ENCODE measurements around the gene WFDC1. TPM values are rescaled to one million over a fixed set of nuclear protein-coding genes. Genes with fewer than 3 reads are reported as not detected.

Gene WFDC1
- total RNA-seq, 1 donor from 2014 or later = 1.6 TPM

DNA sequence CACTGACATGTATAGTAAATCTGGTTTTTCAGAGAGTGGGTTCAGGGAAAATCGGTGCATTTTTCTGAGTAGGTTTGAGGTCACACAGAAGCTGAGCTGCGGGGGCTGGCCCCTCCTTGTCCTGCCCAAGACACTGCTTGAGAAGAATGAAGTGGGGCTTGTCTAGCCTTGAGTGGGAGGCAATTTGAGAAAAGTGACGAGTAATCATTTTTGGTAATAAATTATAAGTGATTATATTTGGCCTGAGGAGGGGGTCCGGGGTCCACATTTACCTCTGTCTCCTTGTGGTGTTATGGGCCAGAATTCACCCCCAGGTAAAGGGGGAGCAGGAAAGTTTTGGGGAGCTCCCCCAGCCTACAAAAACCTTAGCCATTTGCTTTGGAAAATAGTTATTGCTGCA, 28.1 kb downstream of the WFDC1 start:
- H3K27ac ChIP-seq (ENCODE audit: low read depth, low read length) = no peak overlapping the region
- no peaks in the 10 kb centered on the region for H3K36me3 ChIP-seq (ENCODE audit: control insufficient read depth in 3 of 3, insufficient read depth in 3 of 3, low read length in 3 of 3)
- no peaks in the 10 kb centered on the region for H3K4me1 ChIP-seq (ENCODE audit: control insufficient read depth in 3 of 3, insufficient read depth in 3 of 3, low read length in 3 of 3)
- H3K27me3 ChIP-seq (ENCODE audit: control insufficient read depth in 3 of 3, insufficient read depth in 3 of 3, low read length in 3 of 3) = peaks cover 5 to 19% (median 16%) of the 10 kb centered on the region in 3 donors
- H3K9ac ChIP-seq (ENCODE audit: low read depth in 1 of 3, low read length in 3 of 3) = no peak overlapping the region
- H3K9me3 ChIP-seq (ENCODE audit: control insufficient read depth in 3 of 3, low read length in 3 of 3) = peaks cover 0 to 2% (median 2%) of the 10 kb centered on the region in 3 donors
- H3K4me3 ChIP-seq (ENCODE audit: low read length in 3 of 3) = no peak overlapping the region

GRCh38 chr16:84323606-84324005, 28.9 kb downstream of the WFDC1 start:
- Histone ChIP-seq H3K9ac (ENCODE audit: low read depth in 1 of 3, low read length in 3 of 3) (no peak overlapping the region), H3K36me3 (ENCODE audit: control insufficient read depth in 3 of 3, insufficient read depth in 3 of 3, low read length in 3 of 3) (no peaks in the 10 kb centered on the region), H3K27me3 (ENCODE audit: control insufficient read depth in 3 of 3, insufficient read depth in 3 of 3, low read length in 3 of 3) (peaks cover 5 to 18% (median 16%) of the 10 kb centered on the region in 3 donors), H3K27ac (ENCODE audit: low read depth, low read length) (no peak overlapping the region), H3K9me3 (ENCODE audit: control insufficient read depth in 3 of 3, low read length in 3 of 3) (peaks cover 0 to 2% (median 0%) of the 10 kb centered on the region in 3 donors), H3K4me3 (ENCODE audit: low read length in 3 of 3) (no peak overlapping the region), H3K4me1 (ENCODE audit: control insufficient read depth in 3 of 3, insufficient read depth in 3 of 3, low read length in 3 of 3) (no peaks in the 10 kb centered on the region)

GRCh38 chr16:84324434-84325262, 30.0 kb downstream of the WFDC1 start:
- Histone ChIP-seq H3K27ac (ENCODE audit: low read depth, low read length) (no peak overlapping the region), H3K4me1 (ENCODE audit: control insufficient read depth in 3 of 3, insufficient read depth in 3 of 3, low read length in 3 of 3) (no peaks in the 10 kb centered on the region), H3K4me3 (ENCODE audit: low read length in 3 of 3) (no peak overlapping the region), H3K9ac (ENCODE audit: low read depth in 1 of 3, low read length in 3 of 3) (no peak overlapping the region), H3K36me3 (ENCODE audit: control insufficient read depth in 3 of 3, insufficient read depth in 3 of 3, low read length in 3 of 3) (no peaks in the 10 kb centered on the region), H3K9me3 (ENCODE audit: control insufficient read depth in 3 of 3, low read length in 3 of 3) (no peaks in the 10 kb centered on the region), H3K27me3 (ENCODE audit: control insufficient read depth in 3 of 3, insufficient read depth in 3 of 3, low read length in 3 of 3) (peaks cover 5 to 15% (median 13%) of the 10 kb centered on the region in 3 donors)

DNA sequence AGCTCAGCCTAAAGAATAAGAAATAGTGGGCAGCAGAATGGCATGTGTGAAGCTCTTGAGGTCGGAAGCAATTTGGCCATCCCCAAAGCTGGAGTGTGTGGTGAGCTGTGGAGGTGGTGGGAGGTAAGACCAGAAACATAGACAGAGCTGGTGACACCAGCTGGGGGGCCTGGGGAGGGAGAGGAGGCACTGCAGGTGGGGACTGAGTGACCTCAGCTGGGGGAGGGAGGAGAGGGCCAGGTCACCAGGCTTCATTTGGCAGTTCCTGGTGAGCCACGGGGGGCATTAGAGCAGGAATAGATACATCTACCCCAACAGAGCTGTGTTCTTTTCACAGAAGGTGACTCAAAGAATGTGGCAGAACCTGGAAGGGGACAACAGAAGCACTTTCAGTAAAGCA, 31.9 kb downstream of the WFDC1 start:
- no peaks in the 10 kb centered on the region for H3K9me3 ChIP-seq (ENCODE audit: control insufficient read depth in 3 of 3, low read length in 3 of 3)
- peaks cover 8 to 10% (median 10%) of the 10 kb centered on the region in 3 donors for H3K27me3 ChIP-seq (ENCODE audit: control insufficient read depth in 3 of 3, insufficient read depth in 3 of 3, low read length in 3 of 3)
- H3K27ac ChIP-seq (ENCODE audit: low read depth, low read length) = no peak overlapping the region
- no peaks in the 10 kb centered on the region for H3K36me3 ChIP-seq (ENCODE audit: control insufficient read depth in 3 of 3, insufficient read depth in 3 of 3, low read length in 3 of 3)
- H3K4me1 ChIP-seq (ENCODE audit: control insufficient read depth in 3 of 3, insufficient read depth in 3 of 3, low read length in 3 of 3) = no peaks in the 10 kb centered on the region
- H3K4me3 ChIP-seq (ENCODE audit: low read length in 3 of 3) = no peak overlapping the region
- H3K9ac ChIP-seq (ENCODE audit: low read depth in 1 of 3, low read length in 3 of 3) = no peak overlapping the region

GRCh38 chr16:84327926-84328505, 33.3 kb downstream of the WFDC1 start:
- no peaks in the 10 kb centered on the region for H3K4me1 ChIP-seq (ENCODE audit: control insufficient read depth in 3 of 3, insufficient read depth in 3 of 3, low read length in 3 of 3)
- H3K4me3 ChIP-seq (ENCODE audit: low read length in 3 of 3) = no peak overlapping the region
- H3K9ac ChIP-seq (ENCODE audit: low read depth in 1 of 3, low read length in 3 of 3) = no peak overlapping the region
- peaks cover 6 to 12% (median 8%) of the 10 kb centered on the region in 3 donors for H3K27me3 ChIP-seq (ENCODE audit: control insufficient read depth in 3 of 3, insufficient read depth in 3 of 3, low read length in 3 of 3)
- no peaks in the 10 kb centered on the region for H3K9me3 ChIP-seq (ENCODE audit: control insufficient read depth in 3 of 3, low read length in 3 of 3)
- H3K27ac ChIP-seq (ENCODE audit: low read depth, low read length) = no peak overlapping the region
- H3K36me3 ChIP-seq (ENCODE audit: control insufficient read depth in 3 of 3, insufficient read depth in 3 of 3, low read length in 3 of 3) = no peaks in the 10 kb centered on the region

- Histone ChIP-seq H3K27me3 (ENCODE audit: control insufficient read depth in 3 of 3, insufficient read depth in 3 of 3, low read length in 3 of 3) (peaks cover 6 to 12% (median 8%) of the 10 kb centered on the region in 3 donors), H3K4me1 (ENCODE audit: control insufficient read depth in 3 of 3, insufficient read depth in 3 of 3, low read length in 3 of 3) (no peaks in the 10 kb centered on the region), H3K27ac (ENCODE audit: low read depth, low read length) (no peak overlapping the region), H3K4me3 (ENCODE audit: low read length in 3 of 3) (no peak overlapping the region), H3K36me3 (ENCODE audit: control insufficient read depth in 3 of 3, insufficient read depth in 3 of 3, low read length in 3 of 3) (no peaks in the 10 kb centered on the region), H3K9ac (ENCODE audit: low read depth in 1 of 3, low read length in 3 of 3) (no peak overlapping the region), H3K9me3 (ENCODE audit: control insufficient read depth in 3 of 3, low read length in 3 of 3) (no peaks in the 10 kb centered on the region)
These were observed 34.3 kb downstream of the WFDC1 start for GRCh38 chr16:84329016-84329415.

- Histone ChIP-seq H3K4me1 (ENCODE audit: control insufficient read depth in 3 of 3, insufficient read depth in 3 of 3, low read length in 3 of 3) (no peaks in the 10 kb centered on the region), H3K9me3 (ENCODE audit: control insufficient read depth in 3 of 3, low read length in 3 of 3) (no peaks in the 10 kb centered on the region), H3K27ac (ENCODE audit: low read depth, low read length) (no peak overlapping the region), H3K27me3 (ENCODE audit: control insufficient read depth in 3 of 3, insufficient read depth in 3 of 3, low read length in 3 of 3) (peaks cover 6 to 12% (median 8%) of the 10 kb centered on the region in 3 donors), H3K4me3 (ENCODE audit: low read length in 3 of 3) (no peak overlapping the region), H3K36me3 (ENCODE audit: control insufficient read depth in 3 of 3, insufficient read depth in 3 of 3, low read length in 3 of 3) (no peaks in the 10 kb centered on the region), H3K9ac (ENCODE audit: low read depth in 1 of 3, low read length in 3 of 3) (no peak overlapping the region)
These were observed 35.4 kb downstream of the WFDC1 start for GRCh38 chr16:84329843-84330684.

DNA sequence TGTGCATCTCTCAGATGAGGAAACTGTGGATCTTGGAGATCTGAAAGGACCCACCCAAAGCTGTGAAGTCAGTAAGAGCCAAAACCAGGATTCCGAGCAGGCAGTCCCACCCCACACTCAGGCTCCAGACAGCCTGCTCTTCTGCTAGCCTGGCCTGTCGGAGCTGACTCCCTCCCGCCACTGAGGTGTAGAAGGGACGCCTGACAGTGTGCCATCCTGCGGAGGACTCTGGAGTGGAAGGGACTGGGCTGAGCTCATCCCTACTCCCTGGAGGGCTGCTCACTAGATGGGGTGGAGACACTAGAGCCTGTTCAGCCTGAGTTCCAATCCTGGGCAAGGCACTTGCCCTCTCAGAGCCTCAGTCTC, 36.0 kb downstream of the WFDC1 start:
- Histone ChIP-seq H3K4me3 (ENCODE audit: low read length in 3 of 3) (no peak overlapping the region), H3K9me3 (ENCODE audit: control insufficient read depth in 3 of 3, low read length in 3 of 3) (no peaks in the 10 kb centered on the region), H3K27me3 (ENCODE audit: control insufficient read depth in 3 of 3, insufficient read depth in 3 of 3, low read length in 3 of 3) (peaks cover 6 to 12% (median 8%) of the 10 kb centered on the region in 3 donors), H3K9ac (ENCODE audit: low read depth in 1 of 3, low read length in 3 of 3) (no peak overlapping the region), H3K27ac (ENCODE audit: low read depth, low read length) (no peak overlapping the region), H3K4me1 (ENCODE audit: control insufficient read depth in 3 of 3, insufficient read depth in 3 of 3, low read length in 3 of 3) (no peaks in the 10 kb centered on the region), H3K36me3 (ENCODE audit: control insufficient read depth in 3 of 3, insufficient read depth in 3 of 3, low read length in 3 of 3) (no peaks in the 10 kb centered on the region)

DNA sequence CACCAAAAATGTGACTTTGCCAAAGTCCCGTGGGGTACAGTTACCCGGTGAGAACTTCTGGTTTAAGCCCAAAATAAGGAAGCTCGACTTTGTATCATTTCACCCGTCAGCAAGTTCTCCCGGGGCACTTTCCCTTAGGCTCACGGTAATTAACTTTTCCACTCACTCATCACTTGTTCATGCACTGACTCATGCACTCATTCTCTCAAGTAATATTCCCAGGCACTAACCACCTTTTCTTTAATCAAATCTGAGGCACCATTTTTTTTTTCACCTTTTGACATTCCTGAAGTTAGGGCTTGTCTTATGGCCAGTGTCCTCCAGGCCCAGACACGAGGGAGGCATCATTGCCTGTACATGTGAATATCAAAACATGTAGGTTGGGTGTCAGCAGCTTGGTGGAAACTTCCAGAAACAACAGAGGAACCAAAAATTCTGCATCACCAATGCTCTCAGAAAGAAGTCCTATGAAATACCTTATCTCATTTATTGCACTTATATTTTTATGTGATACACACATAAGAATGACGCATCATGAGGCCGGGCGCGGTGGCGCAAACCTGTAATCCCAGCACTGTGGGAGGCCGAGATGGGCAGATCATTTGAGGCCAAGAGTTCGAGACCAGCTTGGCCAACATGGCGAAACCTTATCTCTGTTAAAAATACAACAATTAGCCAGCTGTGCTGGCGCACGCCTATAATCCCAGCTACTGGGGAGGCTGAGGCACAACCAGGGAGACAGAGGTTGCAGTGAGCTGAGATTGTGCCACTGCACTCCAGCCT, 37.5 kb downstream of the WFDC1 start:
- H3K27me3 ChIP-seq (ENCODE audit: control insufficient read depth in 3 of 3, insufficient read depth in 3 of 3, low read length in 3 of 3) = peaks cover 2 to 6% (median 3%) of the 10 kb centered on the region in 3 donors
- no peaks in the 10 kb centered on the region for H3K36me3 ChIP-seq (ENCODE audit: control insufficient read depth in 3 of 3, insufficient read depth in 3 of 3, low read length in 3 of 3)

More for the DNA sequence above, 37.5 kb downstream of the WFDC1 start:
- H3K9ac ChIP-seq (ENCODE audit: low read depth in 1 of 3, low read length in 3 of 3) = no peak overlapping the region
- H3K4me1 ChIP-seq (ENCODE audit: control insufficient read depth in 3 of 3, insufficient read depth in 3 of 3, low read length in 3 of 3) = no peaks in the 10 kb centered on the region
- no peaks in the 10 kb centered on the region for H3K9me3 ChIP-seq (ENCODE audit: control insufficient read depth in 3 of 3, low read length in 3 of 3)
- H3K27ac ChIP-seq (ENCODE audit: low read depth, low read length) = no peak overlapping the region
- H3K4me3 ChIP-seq (ENCODE audit: low read length in 3 of 3) = no peak overlapping the region
